ENCODE measurements around the gene LAYN. TPM values are rescaled to one million over a fixed set of nuclear protein-coding genes. Genes with fewer than 3 reads are reported as not detected.

Gene LAYN
- total RNA-seq, 1 donor = 81.8 TPM

DNA sequence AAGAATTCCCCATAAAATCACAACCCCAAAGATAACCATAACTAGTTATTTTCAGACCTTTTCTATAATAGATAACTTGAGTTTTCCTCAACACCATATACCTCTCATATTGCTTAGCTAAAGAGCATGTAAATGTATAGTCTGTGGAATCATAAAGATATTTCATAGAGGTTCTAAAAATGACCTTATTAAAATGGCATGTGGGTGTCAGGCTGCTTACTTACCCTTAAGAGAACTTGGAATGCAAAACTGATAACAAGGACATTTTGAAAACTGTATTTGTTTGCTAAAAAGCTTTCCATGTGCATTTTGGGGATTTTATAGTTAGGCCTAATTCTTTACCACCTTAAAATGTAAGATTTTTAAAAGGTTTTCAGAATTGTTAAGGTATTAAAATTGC lies 66.5 kb downstream of the LAYN start:
- no peak overlapping the region for H3K4me3 ChIP-seq (ENCODE audit: insufficient read depth, low read length)
- TF ChIP-seq, protein P1, sequence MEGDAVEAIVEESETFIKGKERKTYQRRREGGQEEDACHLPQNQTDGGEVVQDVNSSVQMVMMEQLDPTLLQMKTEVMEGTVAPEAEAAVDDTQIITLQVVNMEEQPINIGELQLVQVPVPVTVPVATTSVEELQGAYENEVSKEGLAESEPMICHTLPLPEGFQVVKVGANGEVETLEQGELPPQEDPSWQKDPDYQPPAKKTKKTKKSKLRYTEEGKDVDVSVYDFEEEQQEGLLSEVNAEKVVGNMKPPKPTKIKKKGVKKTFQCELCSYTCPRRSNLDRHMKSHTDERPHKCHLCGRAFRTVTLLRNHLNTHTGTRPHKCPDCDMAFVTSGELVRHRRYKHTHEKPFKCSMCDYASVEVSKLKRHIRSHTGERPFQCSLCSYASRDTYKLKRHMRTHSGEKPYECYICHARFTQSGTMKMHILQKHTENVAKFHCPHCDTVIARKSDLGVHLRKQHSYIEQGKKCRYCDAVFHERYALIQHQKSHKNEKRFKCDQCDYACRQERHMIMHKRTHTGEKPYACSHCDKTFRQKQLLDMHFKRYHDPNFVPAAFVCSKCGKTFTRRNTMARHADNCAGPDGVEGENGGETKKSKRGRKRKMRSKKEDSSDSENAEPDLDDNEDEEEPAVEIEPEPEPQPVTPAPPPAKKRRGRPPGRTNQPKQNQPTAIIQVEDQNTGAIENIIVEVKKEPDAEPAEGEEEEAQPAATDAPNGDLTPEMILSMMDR (IDR thresholded peaks at IDR 0.05; ENCODE audit: extremely low read depth, low read depth, low read length) = no peak
- H3K27me3 ChIP-seq (ENCODE audit: insufficient read depth, low read length) = no peaks in the 10 kb centered on the region
- no peak overlapping the region for H2AFZ ChIP-seq (ENCODE audit: low read length)
- peaks cover 79% of the 10 kb centered on the region for H3K79me2 ChIP-seq (ENCODE audit: insufficient read depth, low read length)
- H3K4me1 ChIP-seq (ENCODE audit: insufficient read depth, low read length) = peaks cover 23% of the 10 kb centered on the region
- no peak overlapping the region for H3K27ac ChIP-seq (ENCODE audit: low read depth, low read length)
- H4K20me1 ChIP-seq (ENCODE audit: insufficient read depth, low read length) = peaks cover 10% of the 10 kb centered on the region
- H3K9me3 ChIP-seq (ENCODE audit: low read depth, low read length) = no peaks in the 10 kb centered on the region
- DNase-seq (ENCODE audit: insufficient read length, low spot score, missing footprints) = no peak
- no peaks in the 10 kb centered on the region for H3K36me3 ChIP-seq (ENCODE audit: insufficient read depth, low read length)
- H3K4me2 ChIP-seq (ENCODE audit: insufficient read depth, low read length) = peak overlapping the region; percentile 7

DNA sequence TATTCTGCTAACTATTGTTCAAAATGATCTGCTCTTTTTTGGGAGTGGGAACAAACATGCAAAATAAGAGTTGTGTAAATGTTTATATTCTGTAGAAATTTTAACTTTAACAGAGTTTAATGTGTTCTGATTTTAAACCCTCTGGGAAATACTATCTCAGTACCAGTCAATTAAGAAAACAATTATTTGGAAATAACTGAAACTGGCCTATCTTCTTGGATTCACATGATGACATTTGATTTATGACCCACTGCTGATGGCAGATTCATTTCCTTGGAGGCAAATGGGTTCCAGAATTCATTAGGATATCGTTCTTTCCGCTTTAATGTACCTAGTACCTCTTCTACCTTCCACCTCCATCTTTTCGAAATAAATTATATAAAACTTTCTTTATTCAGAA lies 67.2 kb downstream of the LAYN start:
- Histone ChIP-seq H3K4me1 (ENCODE audit: insufficient read depth, low read length) (peaks cover 26% of the 10 kb centered on the region), H3K4me2 (ENCODE audit: insufficient read depth, low read length) (no peak overlapping the region), H3K9me3 (ENCODE audit: low read depth, low read length) (no peaks in the 10 kb centered on the region), H3K27ac (ENCODE audit: low read depth, low read length) (no peak overlapping the region), H2AFZ (ENCODE audit: low read length) (no peak overlapping the region), H3K4me3 (ENCODE audit: insufficient read depth, low read length) (no peak overlapping the region), H3K27me3 (ENCODE audit: insufficient read depth, low read length) (no peaks in the 10 kb centered on the region), H3K79me2 (ENCODE audit: insufficient read depth, low read length) (peaks cover 80% of the 10 kb centered on the region), H4K20me1 (ENCODE audit: insufficient read depth, low read length) (peaks cover 10% of the 10 kb centered on the region), H3K36me3 (ENCODE audit: insufficient read depth, low read length) (no peaks in the 10 kb centered on the region)
- no peak for DNase-seq (ENCODE audit: insufficient read length, low spot score, missing footprints)
- TF ChIP-seq, protein P1 (IDR thresholded peaks at IDR 0.05; ENCODE audit: extremely low read depth, low read depth, low read length) = no peak

Small RNA genes within 50 kb of the gene (small RNA-seq; reads per million reads assigned to genes)
- 88.0 reads per million, percentile 97 among the genes with 10 or more reads in this experiment for gene MIR34B
- 93.7 reads per million, percentile 97 among the genes with 10 or more reads in this experiment for gene MIR34C

Other genes with a start within 250 kb of the LAYN start
- 0.36 TPM in 1 of 2 replicates, not detected in the other for gene POU2AF3, start 242.2 kb upstream of the LAYN start, total RNA-seq
- gene POU2AF1, start 161.4 kb upstream of the LAYN start, total RNA-seq = not detected in 2 replicates
- 0.29 TPM in 1 of 2 replicates, not detected in the other for gene BTG4, start 28.3 kb upstream of the LAYN start, total RNA-seq
- not detected in 2 replicates for gene HOATZ, start 25.9 kb upstream of the LAYN start, total RNA-seq
- 17.7 and 18.3 TPM in 2 replicates for gene SIK2, start 61.7 kb downstream of the LAYN start, total RNA-seq
- gene PPP2R1B, start 225.7 kb downstream of the LAYN start, total RNA-seq = 18.0 and 19.9 TPM in 2 replicates